Thoracic aorta (tissue), 2 donors: ENCODE measurements around the gene CLCNKB. TPM values are rescaled to one million over a fixed set of nuclear protein-coding genes. Genes with fewer than 3 reads are reported as not detected.

ENCODE experiments used
- ATAC-seq: fragments of 150-250 bp; one replicate; pipeline ENCODE4 v1.8.0; 2017; ENCODE audit warnings: low read depth; ENCODE audit not compliant: insufficient number of reproducible peaks, low FRiP score
- DNase-seq: peaks from one replicate; pipeline ENCODE4 v3.0.0-alpha.2; 2020; ENCODE audit warnings: low spot score
- H3K27ac ChIP-seq, 2 donors: fragments of 200-600 bp; sonication (generic); 1 replicate in 1 of 2; 2 replicates in 1 of 2; pipeline ENCODE4 v1.5.1; 2016; ENCODE audit warnings: mild to moderate bottlenecking in 2 of 2, moderate library complexity in 2 of 2
- H3K27me3 ChIP-seq: fragments of 200-600 bp; sonication (generic); replicated peaks from 2 replicates; pipeline ENCODE4 v1.6.0; 2016; ENCODE audit warnings: mild to moderate bottlenecking; ENCODE audit not compliant: insufficient read depth
- H3K36me3 ChIP-seq: fragments of 200-600 bp; sonication (generic); one replicate; pipeline ENCODE4 v1.5.1; 2016
- H3K4me1 ChIP-seq, 2 donors: fragments of 200-600 bp; sonication (generic); 1 replicate in 1 of 2; 2 replicates in 1 of 2; pipeline versions ENCODE4 v1.5.1 to v1.6.0; 2016; ENCODE audit warnings: low read depth in 2 of 2, mild to moderate bottlenecking in 1 of 2; ENCODE audit not compliant: control insufficient read depth in 1 of 2
- H3K4me3 ChIP-seq: fragments of 200-600 bp; sonication (generic); 2 replicates; pipeline ENCODE4 v1.5.1; 2016; ENCODE audit warnings: mild to moderate bottlenecking
- H3K9me3 ChIP-seq: fragments of 200-600 bp; sonication (generic); 2 replicates; pipeline ENCODE4 v1.5.1; 2016
- CTCF ChIP-seq: fragments of 200-600 bp; sonication (generic); IDR thresholded peaks from one replicate; pipeline ENCODE4 v1.5.1; 2019; ENCODE audit warnings: antibody characterized with exemption
- total RNA-seq, 2 donors: library from RNA; depleted of rRNA; stranded (reverse); fragments of >200 nt; gene quantifications; one replicate each; pipeline versions ENCODE4 v1.1.0 to v1.2.3, GENCODE V29; 2016

Gene CLCNKB
- total RNA-seq, 2 donors from 2014 or later = not detected

- H3K4me1 ChIP-seq = peaks cover 6 to 42% of the 10 kb centered on the region in 2 donors
- ATAC-seq (no peak), DNase-seq (no peak)
- H3K27me3 ChIP-seq = no peaks in the 10 kb centered on the region
- no peak overlapping the region for H3K4me3 ChIP-seq
- no peak overlapping the region for H3K27ac ChIP-seq
- no peak for TF ChIP-seq CTCF
- no peaks in the 10 kb centered on the region for H3K9me3 ChIP-seq
- H3K36me3 ChIP-seq = no peaks in the 10 kb centered on the region
These were observed 32.7 kb downstream of the CLCNKB start for GRCh38 chr1:16076031-16076864.

GRCh38 chr1:16076865-16077238 is 33.3 kb downstream of the CLCNKB start:
- no peak for ATAC-seq

GRCh38 chr1:16077406-16078245 is 34.0 kb downstream of the CLCNKB start:
- no peak for TF ChIP-seq CTCF
- H3K4me3 ChIP-seq = no peak overlapping the region
- no peak overlapping the region for H3K27ac ChIP-seq
- H3K27me3 ChIP-seq = no peaks in the 10 kb centered on the region
- ATAC-seq (no peak), DNase-seq (no peak)
- no peaks in the 10 kb centered on the region for H3K9me3 ChIP-seq
- no peaks in the 10 kb centered on the region for H3K36me3 ChIP-seq
- peaks cover 6 to 42% of the 10 kb centered on the region in 2 donors for H3K4me1 ChIP-seq

More at GRCh38 chr1:16076865-16077238, 33.3 kb downstream of the CLCNKB start:
- no peak for DNase-seq
- H3K9me3 ChIP-seq = no peaks in the 10 kb centered on the region
- H3K27ac ChIP-seq = no peak overlapping the region
- H3K27me3 ChIP-seq = no peaks in the 10 kb centered on the region
- H3K36me3 ChIP-seq = no peaks in the 10 kb centered on the region
- H3K4me3 ChIP-seq = no peak overlapping the region
- no peak for TF ChIP-seq CTCF
- H3K4me1 ChIP-seq = peaks cover 6 to 42% of the 10 kb centered on the region in 2 donors

- no peak overlapping the region for H3K27ac ChIP-seq
- H3K9me3 ChIP-seq = no peaks in the 10 kb centered on the region
- peak; percentile 34 for ATAC-seq
These were observed 35.5 kb downstream of the CLCNKB start for GRCh38 chr1:16078925-16079656.

More at GRCh38 chr1:16078925-16079656, 35.5 kb downstream of the CLCNKB start:
- H3K4me3 ChIP-seq = no peak overlapping the region
- peaks cover 3 to 30% of the 10 kb centered on the region in 2 donors for H3K4me1 ChIP-seq
- TF ChIP-seq CTCF = peak; percentile 91
- no peak for DNase-seq
- no peaks in the 10 kb centered on the region for H3K27me3 ChIP-seq
- no peaks in the 10 kb centered on the region for H3K36me3 ChIP-seq
